ENCODE measurements around the gene DBI.
"Not testable (repeated sequence)": the region's sequence is repeated elsewhere in the genome, so short reads cannot be mapped to it uniquely, and the experiment has no call there.

Gene DBI

DNA sequence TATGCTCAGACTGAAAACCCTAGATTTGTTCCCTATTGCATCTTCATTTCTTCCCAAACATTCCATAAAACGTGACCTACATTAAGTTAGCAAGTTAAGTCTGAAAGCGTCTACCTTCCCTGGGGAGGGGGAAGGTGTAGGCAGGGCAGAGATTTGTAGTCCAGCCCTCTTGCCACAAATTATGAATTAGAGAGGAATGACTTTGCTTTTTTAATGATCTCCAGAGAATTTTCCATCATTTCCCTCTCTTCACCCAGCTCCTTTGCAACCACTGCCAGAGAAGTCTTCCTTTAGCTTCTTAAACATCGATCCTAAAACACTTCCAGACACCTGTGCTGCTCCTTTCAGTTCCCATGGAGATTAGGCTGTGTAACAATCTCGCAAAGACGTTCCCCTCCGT is 1.3 kb upstream of the DBI start:
- DNase-seq (ENCODE audit: low read depth), result no peak

- no peak for DNase-seq (ENCODE audit: low read depth)
These were observed 572 bp upstream of the DBI start for GRCh38 chr2:119366161-119366648.

GRCh38 chr2:119367472-119368099 is 809 bp downstream of the DBI start:
- DNase-seq (ENCODE audit: low read depth), result peak; percentile 6

DNA sequence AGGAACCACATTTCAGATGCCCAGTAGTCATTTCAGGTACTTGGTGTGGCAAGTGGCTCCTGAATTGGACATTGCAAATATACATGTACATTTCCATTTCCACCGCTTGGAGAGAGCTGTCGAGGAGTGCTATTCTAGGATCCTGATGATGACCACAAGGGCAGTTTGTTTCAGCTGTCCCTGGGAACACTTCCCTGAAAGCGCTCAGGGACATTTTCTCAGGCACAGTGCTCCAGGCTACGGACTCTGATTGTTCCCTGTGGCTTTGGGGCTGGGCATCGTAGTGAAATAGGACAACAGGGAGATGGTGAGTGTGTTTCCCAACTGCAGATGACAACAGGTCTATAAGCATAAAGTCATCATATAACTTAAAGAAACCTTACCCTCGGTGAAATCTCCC is 3.1 kb downstream of the DBI start:
- DNase-seq (ENCODE audit: low read depth), result no peak

DNA sequence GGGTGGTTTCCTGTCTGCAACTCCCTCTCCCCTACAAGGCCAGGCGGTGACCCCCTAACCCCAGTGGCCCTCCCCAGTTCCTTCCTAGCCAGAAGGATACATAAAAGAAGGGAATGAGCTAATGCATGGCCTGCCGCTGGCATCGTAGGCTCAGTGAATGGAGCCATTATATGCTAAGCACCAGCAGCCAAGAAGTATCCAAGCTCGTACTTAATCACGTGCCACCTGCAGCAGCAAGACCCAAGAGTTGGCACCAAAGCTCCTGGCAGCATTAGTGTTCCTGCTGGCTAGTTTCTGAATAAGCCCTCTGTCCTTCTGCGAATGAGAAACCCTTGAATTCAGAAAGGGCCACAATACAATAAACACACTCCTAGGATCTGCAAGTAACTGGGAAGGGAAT is 4.3 kb downstream of the DBI start:
- DNase-seq (ENCODE audit: low read depth), result no peak

DNA sequence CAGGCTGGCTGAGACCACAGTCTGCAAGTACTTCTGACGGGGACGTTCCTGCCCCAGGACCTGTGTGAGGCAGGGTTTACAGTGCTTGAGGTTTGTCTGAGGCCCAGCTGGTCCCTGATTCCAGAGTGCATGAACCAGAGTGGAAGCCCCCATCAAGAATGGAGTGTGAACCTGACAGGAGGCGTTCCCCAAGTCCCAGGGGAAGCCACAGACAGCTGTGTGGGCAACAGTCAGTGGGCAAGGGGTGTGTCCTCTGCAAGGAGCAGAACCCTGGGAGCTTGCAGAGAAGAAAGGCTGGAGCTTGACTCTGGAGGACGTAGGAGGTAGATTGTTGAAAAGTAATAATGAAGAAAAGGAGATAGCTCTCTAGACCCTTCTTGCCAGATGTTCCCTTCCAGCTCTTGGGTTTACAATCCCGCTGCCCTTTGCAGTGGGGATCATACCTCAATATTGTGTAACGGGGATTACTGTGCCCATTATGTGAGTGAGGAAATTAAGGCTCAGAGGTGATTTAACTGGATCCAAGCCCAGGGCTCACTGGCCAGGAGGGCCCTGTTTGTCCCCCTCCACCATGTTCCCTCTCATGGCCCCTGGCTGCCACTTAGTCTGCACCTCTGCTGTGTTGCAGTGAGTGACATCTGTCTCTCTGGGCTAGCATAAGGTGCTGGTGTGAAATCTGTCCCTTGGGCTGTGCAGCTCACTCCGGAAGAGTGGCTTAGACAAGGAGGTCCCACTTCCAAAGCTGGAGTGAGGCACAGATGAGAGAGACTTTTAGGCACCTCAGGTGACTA is 6.2 kb downstream of the DBI start:
- no peak for DNase-seq (ENCODE audit: low read depth)

DNA sequence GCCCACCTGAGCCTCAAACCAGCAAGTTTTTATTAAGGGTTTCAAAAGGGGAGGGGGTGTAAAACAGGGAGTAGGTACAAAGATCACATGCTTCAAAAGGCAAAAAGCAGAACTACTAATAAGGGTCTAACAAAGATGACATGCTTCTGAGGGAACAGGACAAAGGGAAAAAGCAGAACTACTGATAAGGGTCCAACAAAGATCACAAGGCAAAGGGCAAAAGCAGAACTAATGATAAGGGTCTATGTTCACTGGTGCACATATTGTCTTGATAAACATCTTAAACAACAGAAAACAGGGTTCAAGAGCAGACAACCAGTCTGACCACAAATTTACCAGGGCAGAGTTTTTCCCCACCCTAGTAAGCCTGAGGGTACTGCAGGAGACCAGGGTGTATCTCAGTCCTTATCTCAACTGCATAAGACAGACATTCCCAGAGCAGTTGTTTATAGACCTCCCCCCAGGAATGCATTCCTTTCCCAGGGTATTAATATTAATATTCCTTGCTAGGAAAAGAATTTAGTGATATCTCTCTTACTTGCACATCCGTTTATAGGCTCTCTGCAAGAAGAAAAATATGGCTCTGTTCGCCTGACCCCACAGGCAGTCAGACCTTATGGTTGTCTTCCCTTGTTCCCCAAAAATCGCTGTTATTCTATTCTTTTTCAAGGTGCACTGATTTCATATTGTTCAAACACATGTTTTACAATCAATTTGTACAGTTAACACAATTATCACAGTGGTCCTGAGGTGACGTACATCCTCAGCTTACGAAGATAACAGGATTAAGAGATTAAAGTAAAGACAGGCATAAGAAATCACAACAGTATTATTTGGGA is 7.3 kb downstream of the DBI start:
- DNase-seq (ENCODE audit: low read depth), result not testable (repeated sequence)

DNA sequence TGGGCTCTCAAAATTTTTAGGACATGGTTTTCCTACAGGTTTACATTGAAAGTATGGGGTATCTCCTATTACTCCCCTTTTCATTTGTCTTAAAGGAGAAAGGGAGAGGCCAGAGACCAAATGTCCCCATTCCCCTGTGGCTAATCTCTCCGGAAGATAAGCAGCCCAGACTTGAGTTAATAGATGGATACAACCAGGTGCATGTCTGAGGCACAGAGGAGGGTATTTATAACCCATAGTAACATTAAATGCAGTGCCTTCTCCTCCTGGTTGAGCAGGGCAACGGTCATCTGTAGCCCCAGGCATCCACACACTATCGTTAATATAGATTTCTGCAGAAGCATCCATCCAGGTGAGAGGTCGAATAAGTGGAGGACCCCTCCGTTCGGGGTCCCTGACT is 9.6 kb downstream of the DBI start:
- DNase-seq (ENCODE audit: low read depth), result not testable (repeated sequence)

DNA sequence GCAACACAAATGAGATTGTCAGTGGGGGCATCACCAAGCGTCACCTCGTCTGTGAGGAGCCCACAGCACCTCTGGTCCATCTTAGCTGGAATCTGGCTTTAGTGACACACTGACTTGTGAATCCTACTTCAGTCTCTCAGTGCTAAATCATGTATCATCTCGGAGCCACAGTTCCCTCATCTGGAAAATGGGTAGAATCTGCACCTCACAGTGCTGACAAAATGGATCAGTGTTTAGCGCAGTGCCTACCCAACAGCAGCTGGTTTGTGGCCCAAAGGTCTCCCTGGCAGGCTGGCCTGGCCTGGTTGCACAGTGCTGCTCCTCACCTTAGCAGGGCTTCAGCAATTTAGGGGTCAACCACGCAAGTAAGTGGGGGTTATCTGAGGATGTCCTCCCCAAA is 10.0 kb downstream of the DBI start:
- no peak for DNase-seq (ENCODE audit: low read depth)

DNA sequence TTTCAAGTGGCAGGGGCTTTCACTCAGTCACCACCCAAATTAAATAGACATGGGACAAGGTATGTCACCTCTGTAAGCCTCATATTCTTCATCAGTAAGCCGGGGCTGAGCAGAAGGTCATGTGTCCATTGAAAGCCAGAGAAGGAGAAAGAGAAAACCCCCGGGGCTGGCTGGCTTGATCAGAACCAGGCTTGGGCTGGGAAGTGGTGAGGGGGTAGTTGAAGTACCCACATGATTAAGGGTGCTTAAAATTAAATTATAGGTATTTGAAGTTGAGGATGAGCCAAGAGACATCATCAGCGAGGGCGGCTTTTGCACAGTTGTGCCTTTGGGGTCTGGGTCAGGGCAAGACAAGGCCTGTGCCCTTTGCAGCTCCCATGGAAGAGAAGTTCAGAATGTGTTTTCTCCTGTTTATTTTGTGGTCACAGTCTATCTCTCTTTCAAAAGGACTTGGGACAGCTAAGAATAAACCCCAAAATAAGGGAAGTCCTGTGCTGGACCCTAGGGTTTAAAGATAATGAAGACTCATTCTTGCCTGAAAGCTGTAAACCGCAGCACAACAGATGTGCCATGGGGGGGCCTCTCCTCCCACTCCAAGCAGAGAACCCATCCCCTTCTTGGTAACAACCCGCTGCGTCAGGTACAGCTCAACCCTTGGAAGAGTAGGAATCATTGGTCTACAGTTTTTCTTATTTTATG is 10.7 kb downstream of the DBI start:
- DNase-seq (ENCODE audit: low read depth), result no peak

GRCh38 chr2:119377993-119378345 is 11.2 kb downstream of the DBI start:
- DNase-seq (ENCODE audit: low read depth), result no peak

DNA sequence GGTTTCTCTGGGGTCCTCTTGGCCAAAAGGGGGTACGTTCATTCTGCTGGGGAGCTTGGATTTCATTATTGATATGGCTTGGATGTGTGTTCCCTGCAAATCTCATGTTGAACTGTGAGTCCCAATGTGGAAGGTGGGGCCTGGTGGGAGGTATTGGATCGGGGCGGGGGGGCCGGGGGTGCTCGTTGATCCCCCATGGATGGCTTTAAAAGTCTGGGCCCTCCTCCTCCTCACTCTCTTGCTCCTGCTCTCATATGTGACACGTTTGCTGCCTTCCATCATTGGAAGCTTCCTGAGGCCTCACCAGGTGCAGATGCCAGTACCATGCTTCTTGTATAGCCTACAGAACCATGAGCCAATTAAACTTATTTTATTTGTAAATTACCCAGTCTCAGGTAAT is 11.8 kb downstream of the DBI start:
- DNase-seq (ENCODE audit: low read depth), result no peak

GRCh38 chr2:119383410-119384140 is 16.8 kb downstream of the DBI start:
- DNase-seq (ENCODE audit: low read depth), result no peak

DNA sequence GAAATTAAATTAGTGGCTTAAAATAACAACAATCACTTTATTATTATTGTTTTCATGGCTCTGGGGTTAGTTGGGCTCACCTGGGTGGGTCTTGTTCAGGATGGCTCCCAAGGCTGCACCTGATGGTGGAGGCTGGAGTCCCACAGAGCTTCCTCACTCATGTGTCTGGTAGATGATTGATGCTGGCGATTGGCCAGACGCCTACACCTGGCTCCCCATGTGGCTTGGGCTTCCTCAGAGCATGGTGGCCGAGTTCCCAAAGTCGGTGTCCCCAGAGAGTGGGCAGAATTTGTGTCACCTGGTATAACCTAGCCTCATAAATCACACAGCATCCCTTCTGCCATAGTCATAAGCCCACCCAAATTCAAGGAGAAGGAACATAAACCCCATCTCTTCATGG is 18.2 kb downstream of the DBI start:
- no peak for DNase-seq (ENCODE audit: low read depth)

DNA sequence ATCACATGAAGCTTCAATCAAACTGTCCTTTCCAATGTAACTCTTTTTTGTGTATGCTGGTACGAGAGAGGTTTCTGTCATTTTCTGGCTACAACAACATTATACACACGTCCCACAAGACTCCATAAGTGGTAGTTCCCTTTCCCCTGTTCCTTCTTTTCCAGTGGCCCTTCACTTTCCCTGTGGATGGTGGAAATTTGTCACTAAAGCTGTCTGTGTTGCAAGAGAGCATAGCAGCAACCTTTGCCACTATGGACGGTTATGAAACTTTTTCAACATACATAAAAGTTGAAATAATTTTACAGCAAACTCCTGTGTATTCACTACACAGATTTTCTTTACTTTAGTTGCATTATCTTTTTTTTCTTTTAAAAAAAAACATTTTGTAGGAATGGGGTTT is 18.7 kb downstream of the DBI start:
- no peak for DNase-seq (ENCODE audit: low read depth)

DNA sequence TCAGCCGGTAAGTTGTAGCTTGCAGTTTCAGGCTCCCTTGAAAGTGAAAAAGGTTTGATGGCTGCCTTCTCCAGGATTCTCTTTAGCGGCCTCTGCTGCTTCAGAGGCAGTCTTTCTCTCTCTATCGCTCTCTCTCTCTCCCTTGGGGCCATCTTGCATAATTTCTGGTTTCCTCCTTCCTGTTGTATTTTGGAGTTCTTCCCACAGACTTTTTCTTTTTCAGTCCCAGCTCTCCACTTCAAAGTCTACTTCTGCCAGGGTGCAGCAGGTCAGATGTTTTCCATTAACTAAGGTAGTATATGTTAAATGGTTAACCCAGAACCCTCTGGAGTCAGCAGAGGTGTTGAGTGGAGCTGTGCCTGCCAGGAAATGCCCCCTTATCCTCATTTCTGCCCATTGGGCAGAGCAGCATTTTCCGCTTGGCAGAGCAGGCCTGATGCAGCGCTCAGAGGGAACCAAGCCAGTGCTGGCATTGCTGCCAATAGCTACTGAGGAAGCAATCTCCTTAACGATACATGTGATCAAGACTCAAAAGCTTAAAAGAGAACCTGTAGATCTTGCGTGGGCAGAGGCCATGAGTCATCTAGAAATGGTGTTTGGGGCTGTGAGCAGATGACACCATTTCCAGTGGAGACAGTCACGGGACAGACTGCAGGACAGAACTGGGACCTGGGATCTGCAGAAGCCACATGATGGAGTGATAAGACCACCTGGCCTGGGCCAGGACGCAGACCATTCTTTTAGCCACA is 20.8 kb downstream of the DBI start:
- no peak for DNase-seq (ENCODE audit: low read depth)

- no peak for DNase-seq (ENCODE audit: low read depth)
These were observed 23.0 kb downstream of the DBI start for GRCh38 chr2:119389615-119390306.

- DNase-seq (ENCODE audit: low read depth), result no peak
These were observed 27.4 kb downstream of the DBI start for GRCh38 chr2:119393971-119394748.

- DNase-seq (ENCODE audit: low read depth), result no peak
These were observed 30.4 kb downstream of the DBI start for GRCh38 chr2:119397196-119397595.

All from T follicular helper cell (primary cell).